ENCODE data around the gene ARHGEF38.
A peak's percentile ranks its signal among the peaks of the same experiment; 100 is the strongest.
"Not testable (repeated sequence)": the region's sequence is repeated elsewhere in the genome, so short reads cannot be mapped to it uniquely, and the experiment has no call there.

The ARHGEF38 gene

GRCh38 chr4:105659190-105659589 lies 106.8 kb downstream of the ARHGEF38 start:
- no peak for DNase-seq

DNA sequence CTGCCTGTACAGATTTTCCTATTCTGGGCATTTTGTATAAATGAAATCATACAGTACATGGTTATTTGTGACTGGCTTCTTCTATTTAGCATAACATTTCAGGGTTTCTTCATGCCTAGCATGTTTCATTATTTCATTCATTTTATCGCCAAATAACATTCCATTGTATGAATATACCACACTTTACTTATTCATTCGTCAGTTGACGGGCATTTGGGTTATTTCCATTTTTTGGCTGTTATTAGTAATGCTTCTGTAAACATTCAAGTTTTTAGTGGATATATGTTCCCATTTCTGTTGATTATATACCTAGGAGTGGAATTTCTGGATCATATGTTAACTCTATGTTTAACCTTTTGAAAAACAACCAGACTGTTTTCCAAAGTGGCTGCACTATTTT lies 108.6 kb downstream of the ARHGEF38 start:
- no peak for DNase-seq

DNA sequence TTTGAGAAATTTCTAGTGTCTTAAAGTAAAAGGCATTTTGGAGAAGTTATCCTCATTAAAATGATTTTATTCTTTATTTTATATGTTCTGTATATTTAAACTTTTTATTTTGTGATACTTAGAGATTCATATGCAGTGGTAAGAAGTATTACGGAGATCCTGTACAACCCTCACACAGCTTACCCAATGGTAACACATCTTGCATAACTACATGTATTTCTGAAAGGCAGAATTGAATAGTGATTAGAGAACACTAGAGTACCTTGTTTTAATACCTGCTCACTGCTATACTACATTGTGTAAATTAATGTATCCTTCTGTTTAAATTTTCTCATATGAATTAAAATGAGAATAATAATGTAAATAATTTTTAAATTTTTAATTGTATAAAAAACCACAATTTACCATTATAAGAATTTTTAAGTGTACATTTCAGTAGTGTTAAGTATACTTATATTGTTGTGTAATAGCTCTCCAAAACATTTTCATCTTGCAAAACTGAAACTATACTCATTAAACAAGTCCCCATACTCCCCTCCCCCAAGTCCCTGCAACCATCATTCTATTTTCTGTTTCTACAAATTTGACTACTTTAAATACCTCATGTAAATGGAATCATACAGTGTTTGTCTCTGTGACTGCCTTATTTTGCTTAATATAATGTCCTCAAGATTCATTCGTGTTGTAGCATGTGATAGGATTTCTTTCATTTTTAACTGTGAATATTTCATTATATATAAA lies 110.7 kb downstream of the ARHGEF38 start:
- DNase-seq: no peak

GRCh38 chr4:105666693-105667092 lies 114.3 kb downstream of the ARHGEF38 start:
- DNase-seq: no peak

GRCh38 chr4:105670684-105671083 lies 118.3 kb downstream of the ARHGEF38 start:
- DNase-seq: no peak

GRCh38 chr4:105671301-105671700 lies 118.9 kb downstream of the ARHGEF38 start:
- DNase-seq: no peak

GRCh38 chr4:105674011-105674410 lies 121.6 kb downstream of the ARHGEF38 start:
- DNase-seq: no peak

DNA sequence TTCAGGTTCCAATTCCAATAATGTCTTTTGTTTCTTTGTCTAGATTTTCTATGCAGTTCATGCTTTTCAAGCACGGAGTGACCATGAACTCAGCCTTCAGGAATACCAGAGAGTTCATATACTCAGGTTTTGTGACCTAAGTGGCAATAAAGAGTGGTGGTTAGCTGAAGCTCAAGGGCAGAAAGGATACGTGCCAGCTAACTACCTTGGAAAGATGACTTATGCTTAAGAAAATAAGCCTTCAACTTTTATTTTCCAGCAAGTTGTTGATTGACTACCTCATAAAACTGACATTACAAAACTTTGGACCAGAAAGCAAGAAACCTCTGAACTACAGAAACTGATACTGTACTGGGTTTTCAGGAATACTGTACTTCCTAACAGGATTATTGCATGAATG lies 125.3 kb downstream of the ARHGEF38 start:
- DNase-seq: no peak

DNA sequence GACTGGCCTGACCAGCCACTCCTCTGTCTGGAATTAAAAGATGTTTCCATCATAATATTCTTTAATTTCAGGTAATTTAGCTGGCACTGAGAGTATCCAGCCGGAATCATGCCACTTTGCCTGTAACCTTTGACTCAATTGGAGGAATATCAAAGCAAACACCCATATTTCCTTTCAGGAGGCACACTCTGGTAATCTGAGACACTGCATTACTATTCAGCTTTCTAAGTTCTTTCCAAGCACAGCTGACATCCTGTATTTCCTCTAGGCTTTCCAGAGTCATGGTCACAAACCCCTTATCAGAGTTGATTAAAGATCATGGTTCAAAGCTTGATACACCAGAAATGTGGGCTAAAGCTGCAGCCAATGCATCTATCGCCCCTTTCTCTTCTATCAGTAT lies 126.8 kb downstream of the ARHGEF38 start:
- DNase-seq: no peak

DNA sequence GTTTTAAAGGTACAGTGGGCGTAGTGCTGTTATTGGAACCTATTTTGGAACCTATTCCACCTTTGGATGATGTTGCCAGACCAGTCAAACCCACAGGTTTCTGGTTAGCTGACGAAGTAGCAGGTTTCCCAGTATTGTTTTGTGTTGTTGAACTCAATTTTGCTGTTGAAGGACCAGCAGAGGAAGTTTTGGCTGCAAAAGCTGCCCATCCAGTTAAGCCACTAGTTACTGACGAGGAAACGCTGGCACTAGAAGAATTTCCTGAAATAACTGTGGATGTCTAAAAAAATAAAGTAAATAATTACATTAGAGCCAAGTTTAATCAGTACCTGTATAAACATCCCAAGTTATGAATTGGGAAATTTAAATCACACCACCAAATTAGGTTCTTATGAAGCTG lies 130.6 kb downstream of the ARHGEF38 start:
- DNase-seq: no peak

- DNase-seq: no peak
Measured at GRCh38 chr4:105686571-105686970, 134.2 kb downstream of the ARHGEF38 start.

DNA sequence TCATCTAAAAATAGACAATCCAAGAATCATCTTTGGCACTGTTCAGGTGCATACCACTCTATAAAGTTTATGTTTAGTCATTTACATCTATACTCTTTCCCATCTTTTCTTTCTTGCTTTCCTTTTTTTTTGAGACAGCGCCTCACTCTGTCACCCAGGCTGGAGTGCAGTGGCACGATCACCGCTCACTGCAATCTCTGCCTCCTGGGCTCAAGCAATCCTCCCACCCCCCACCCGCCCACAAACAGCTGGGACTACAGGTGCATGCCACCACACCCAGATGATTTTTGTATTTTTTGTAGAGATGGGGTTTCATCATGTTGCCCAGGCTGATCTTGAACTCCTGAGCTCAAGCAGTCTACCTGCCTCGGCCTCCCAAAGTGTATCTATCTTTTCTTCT lies 142.4 kb downstream of the ARHGEF38 start:
- DNase-seq: not testable (repeated sequence)

GRCh38 chr4:105695832-105696231 lies 143.4 kb downstream of the ARHGEF38 start:
- DNase-seq: not testable (repeated sequence)

DNA sequence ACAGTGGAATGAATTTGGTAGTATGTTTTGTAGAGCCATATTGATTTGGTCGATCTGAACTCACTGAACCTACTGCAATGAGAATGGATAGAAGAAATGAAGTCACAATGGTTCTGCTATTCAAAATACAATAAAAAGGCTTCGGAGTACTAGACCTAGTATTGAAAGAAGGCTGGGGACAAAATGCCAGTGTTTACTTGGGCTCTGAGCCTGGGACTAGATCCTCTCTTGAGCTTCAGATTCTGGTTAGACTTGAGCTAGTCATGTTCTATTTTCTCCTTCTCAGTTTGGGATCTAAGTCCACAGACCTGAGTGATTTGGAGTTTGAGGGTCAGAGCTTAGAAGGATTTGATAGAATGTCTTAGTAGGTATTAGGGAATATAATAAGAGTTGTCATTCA lies 146.2 kb downstream of the ARHGEF38 start:
- no peak for DNase-seq

- DNase-seq: no peak
Measured at GRCh38 chr4:105707782-105708180, 155.4 kb downstream of the ARHGEF38 start.

GRCh38 chr4:105708181-105709080 lies 156.0 kb downstream of the ARHGEF38 start, which contains the start of the genes GSTCD and INTS12:
Gene GSTCD (plus strand): TSS chr4:105708784. CDS start chr4:105717614, 8,830 bp downstream.
Gene INTS12 (minus strand): TSS chr4:105708689. CDS start chr4:105700005, 8,684 bp downstream.
- peak; percentile 78 to 80 for DNase-seq

GRCh38 chr4:105709081-105709450 lies 156.6 kb downstream of the ARHGEF38 start:
- DNase-seq: peak; percentile 11 to 40

GRCh38 chr4:105710012-105710600 lies 157.7 kb downstream of the ARHGEF38 start:
- DNase-seq: no peak

DNA sequence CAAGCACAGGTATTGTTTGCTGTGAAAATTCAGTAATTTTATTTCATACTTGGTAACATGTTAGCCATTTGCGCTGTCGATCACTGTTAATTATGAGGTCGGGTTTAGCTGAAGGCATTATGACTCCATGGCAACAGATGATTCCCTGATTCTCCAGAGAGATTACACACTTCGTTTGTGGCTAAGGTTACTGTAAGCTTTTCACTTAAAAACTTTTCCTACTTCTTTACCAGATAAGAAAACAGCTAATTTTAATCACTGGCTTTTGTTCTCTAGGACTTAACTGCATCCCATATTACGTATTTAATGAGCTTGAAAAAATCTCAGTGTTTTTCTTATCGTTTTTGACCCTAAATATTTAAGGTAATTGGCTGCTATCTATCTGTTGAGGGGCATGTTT lies 158.3 kb downstream of the ARHGEF38 start:
- DNase-seq: no peak

DNA sequence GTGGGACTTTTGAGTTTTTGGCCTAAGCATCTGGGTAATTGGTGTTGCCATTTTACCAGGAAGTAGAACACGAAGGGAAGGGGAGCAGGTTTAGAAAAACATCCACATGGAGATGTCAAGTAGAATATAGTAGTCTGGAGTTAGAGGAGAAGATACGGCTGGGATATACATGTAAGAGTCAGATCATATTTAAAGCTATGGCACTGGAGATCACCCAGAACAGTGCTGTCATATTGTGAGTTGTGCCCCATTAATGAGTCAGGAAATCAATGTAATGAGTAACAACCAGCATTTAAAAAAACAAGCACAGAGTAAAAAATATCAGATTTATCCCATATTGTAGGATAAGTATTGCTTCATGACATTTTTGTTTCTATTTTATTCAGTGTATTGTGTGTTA lies 160.3 kb downstream of the ARHGEF38 start:
- DNase-seq: no peak

DNA sequence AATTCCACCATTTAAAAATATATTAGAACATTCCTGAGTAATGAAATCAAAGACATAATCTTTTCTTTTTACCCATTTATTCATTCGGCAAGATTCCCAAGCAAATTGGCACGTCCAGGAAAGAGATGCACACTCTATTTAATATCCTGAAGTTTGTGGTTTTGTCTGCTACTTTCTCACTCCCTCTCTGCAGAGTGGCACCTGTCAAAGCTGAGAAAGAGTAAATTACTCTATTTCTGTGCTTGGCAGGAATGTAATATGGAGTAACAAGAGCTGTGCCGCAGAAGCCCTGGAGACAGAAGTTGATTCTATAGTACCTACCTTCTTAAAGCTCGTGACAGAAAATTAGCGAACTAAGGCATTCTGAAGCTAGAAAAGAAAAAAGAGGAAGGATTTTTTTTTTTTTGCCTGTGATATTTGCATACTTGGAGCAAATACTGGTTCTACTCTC lies 161.7 kb downstream of the ARHGEF38 start:
- DNase-seq: peak in 1 of 2 donors; percentile 34

GRCh38 chr4:105714932-105715331 lies 162.5 kb downstream of the ARHGEF38 start:
- no peak for DNase-seq

DNA sequence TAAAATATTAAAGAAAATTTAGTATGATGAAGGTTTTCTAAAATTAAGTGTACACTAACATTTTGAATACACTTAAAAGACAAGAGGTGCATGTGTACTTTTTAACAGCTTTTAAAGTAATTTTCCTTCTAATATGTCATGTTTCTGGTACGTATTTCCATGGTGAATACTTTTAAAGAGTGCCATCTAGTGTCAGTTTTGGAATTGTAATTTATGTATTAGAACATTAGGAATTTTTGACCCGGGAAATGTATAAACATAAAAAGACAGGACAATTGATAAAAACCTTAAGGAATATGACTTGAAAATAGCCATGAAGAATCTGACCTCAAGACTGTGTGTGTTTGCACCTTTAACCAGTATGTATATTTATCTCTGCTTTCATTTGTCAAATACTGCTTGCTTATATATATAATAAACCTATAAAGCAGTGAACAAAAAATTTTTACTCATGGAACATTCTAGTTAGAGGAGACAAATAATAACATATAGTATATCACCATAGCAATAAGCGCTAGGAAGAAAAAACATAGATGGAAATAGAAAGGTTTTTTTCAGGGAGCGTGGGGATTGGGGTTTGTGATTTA lies 163.4 kb downstream of the ARHGEF38 start:
- DNase-seq: peak in 1 of 2 donors; percentile 10

All from bone marrow (tissue), 2 donors.